K562 (cell line): ENCODE results near the gene MRPL58. TPM values are rescaled to one million over a fixed set of nuclear protein-coding genes. Genes with fewer than 3 reads are reported as not detected.

Source experiments
- ADNP ChIP-seq: fragments of 200-800 bp; sonication (Bioruptor generic); IDR thresholded peaks from 2 replicates; pipeline ENCODE4 v1.6.1; 2016; ENCODE audit warnings: missing genetic modification characterization, missing compliant biosample characterization
- BCL6 ChIP-seq: fragments of 250-450 bp; sonication (Bioruptor Pico); IDR thresholded peaks from 2 replicates; pipeline ENCODE4 v1.4.0; 2020
- CBFA2T3 ChIP-seq: fragments of 450-650 bp; IDR thresholded peaks from 2 replicates; pipeline ENCODE4 v1.6.1; 2017
- CBX8 ChIP-seq: fragments of 200-600 bp; sonication (generic); IDR thresholded peaks from 2 replicates; pipeline ENCODE4 v1.6.1; 2012; ENCODE audit warnings: borderline replicate concordance, mixed run types, low read depth, mild to moderate bottlenecking, moderate library complexity, mixed read lengths, low read length, control low read depth, inconsistent platforms; ENCODE audit not compliant: poor library complexity, severe bottlenecking; ENCODE audit errors: extremely low read depth
- ELF1 ChIP-seq: fragments of 200-800 bp; sonication (Bioruptor generic); IDR thresholded peaks from 2 replicates; pipeline ENCODE4 v1.6.1; 2016; ENCODE audit warnings: missing genetic modification characterization, missing compliant biosample characterization
- EP300 ChIP-seq: IDR thresholded peaks from 2 replicates; pipeline ENCODE4 v1.6.1; 2012; ENCODE audit warnings: low read length, improper control_type of control experiment
- ETS2 ChIP-seq: IDR thresholded peaks from 2 replicates; pipeline ENCODE4 v1.6.1; 2016; ENCODE audit warnings: borderline replicate concordance, missing genetic modification characterization, mild to moderate bottlenecking, moderate library complexity, missing compliant biosample characterization; ENCODE audit not compliant: poor library complexity, severe bottlenecking
- ETV6 ChIP-seq, 3 experiments: fragments of 150-350 bp in 1 of 3; sonication (generic) in 1 of 3; formaldehyde crosslinking in 1 of 3; IDR thresholded peaks; 2 replicates each; pipeline versions ENCODE4 v1.6.1 to v1.8.0; 2014 to 2022; ENCODE audit warnings: borderline replicate concordance in 2 of 3, low read depth in 2 of 3, antibody characterized with exemption in 1 of 3, low read length in 1 of 3, mild to moderate bottlenecking in 1 of 3, missing genetic modification reagents in 1 of 3
- GABPA ChIP-seq: fragments of 200-800 bp; sonication (Bioruptor generic); conservative IDR thresholded peaks from 2 replicates; pipeline ENCODE4 v1.6.1; 2016; ENCODE audit warnings: low read depth, missing genetic modification characterization, missing compliant biosample characterization
- GATA2 ChIP-seq: sonication (generic); formaldehyde crosslinking; IDR thresholded peaks from 2 replicates; pipeline ENCODE4 v1.4.0; 2020; ENCODE audit warnings: mild to moderate bottlenecking, missing genetic modification reagents
- POLR2AphosphoS2 ChIP-seq: IDR thresholded peaks from 2 replicates; pipeline ENCODE4 v1.6.1; 2012; ENCODE audit warnings: low read length, improper control_type of control experiment
- POLR2H ChIP-seq: IDR thresholded peaks from 2 replicates; pipeline ENCODE4 v1.6.1; 2016; ENCODE audit warnings: missing genetic modification characterization, low read depth, mild to moderate bottlenecking, control low read depth, missing compliant biosample characterization, moderate library complexity
- PPARD ChIP-seq: fragments of 250-450 bp; sonication (Bioruptor Pico); IDR thresholded peaks from 2 replicates; pipeline ENCODE4 v1.8.0; 2022; ENCODE audit warnings: inconsistent platforms, mild to moderate bottlenecking, moderate library complexity
- RCOR1 ChIP-seq, 2 experiments: IDR thresholded peaks; 2 replicates each; pipeline ENCODE4 v1.6.1; 2012; ENCODE audit warnings: low read depth in 2 of 2, low read length in 2 of 2, borderline replicate concordance in 1 of 2, improper control_type of control experiment in 1 of 2
- SMAD4 ChIP-seq: fragments of 250-450 bp; sonication (Bioruptor Pico); conservative IDR thresholded peaks from 2 replicates; pipeline ENCODE4 v1.8.0; 2021; ENCODE audit warnings: inconsistent platforms, mild to moderate bottlenecking, moderate library complexity
- SRSF3 ChIP-seq: fragments of 200-400 bp; formaldehyde crosslinking; IDR thresholded peaks from 2 replicates; pipeline ENCODE4 v1.6.1; 2016; ENCODE audit warnings: mild to moderate bottlenecking, low read length, moderate library complexity; ENCODE audit not compliant: insufficient read depth
- TRIM28 ChIP-seq: fragments of 450-650 bp; IDR thresholded peaks from 2 replicates; pipeline ENCODE4 v1.6.1; 2017
- polyA plus RNA-seq, 8 experiments: library from polyadenylated mRNA; depleted of rRNA in 4 of 8; stranded (reverse) in 5 of 8; unstranded in 3 of 8; fragments of >200 nt; fragmentation: Nextera tagmentation in 2 of 8; fragmentation: Illumina TruSeq in 1 of 8; extraction: Ambion mirVana in 2 of 8; extraction: Trizol in 1 of 8; gene quantifications; 2 replicates each; pipeline versions ENCODE4 v1.2.1 to v1.2.3, GENCODE V29; 2011 to 2014; ENCODE audit warnings: inconsistent platforms in 1 of 8, missing spikeins in 1 of 8
- total RNA-seq, 7 experiments: library from RNA; depleted of rRNA in 6 of 7; stranded (reverse); fragments of >200 nt in 6 of 7; fragmentation: Illumina TruSeq in 2 of 7; extraction: Trizol in 2 of 7; gene quantifications; 2 replicates each; pipeline versions ENCODE4 v1.2.1 to v1.2.3, GENCODE V29; 2011 to 2021; ENCODE audit warnings: low replicate concordance in 1 of 7
- TF ChIP-seq, protein P1 (sequence below): fragments of 200-800 bp; sonication (Bioruptor generic); IDR thresholded peaks from 2 replicates; pipeline ENCODE4 v1.6.1; 2017; ENCODE audit warnings: missing genetic modification characterization, missing compliant biosample characterization
- TF ChIP-seq, protein P2 (sequence below): fragments of 250-450 bp; sonication (Bioruptor Pico); IDR thresholded peaks from 2 replicates; pipeline ENCODE4 v1.5.0; 2020; ENCODE audit warnings: mild to moderate bottlenecking
- TF ChIP-seq, protein P3 (sequence below): sonication (generic); formaldehyde crosslinking; IDR thresholded peaks from 2 replicates; pipeline ENCODE4 v1.4.0; 2020; ENCODE audit warnings: mild to moderate bottlenecking, missing genetic modification reagents
- TF ChIP-seq, protein P4 (sequence below): sonication (generic); formaldehyde crosslinking; IDR thresholded peaks from 2 replicates; pipeline ENCODE4 v1.8.1; 2023; ENCODE audit warnings: mild to moderate bottlenecking, missing genetic modification reagents

Gene MRPL58
- total and polyA plus RNA-seq, 9 of the 15 experiments (the other 6 are each of a cell fraction or from before 2014, with no cell fraction given): 30.8 to 107 (median 72.4) TPM

DNA sequence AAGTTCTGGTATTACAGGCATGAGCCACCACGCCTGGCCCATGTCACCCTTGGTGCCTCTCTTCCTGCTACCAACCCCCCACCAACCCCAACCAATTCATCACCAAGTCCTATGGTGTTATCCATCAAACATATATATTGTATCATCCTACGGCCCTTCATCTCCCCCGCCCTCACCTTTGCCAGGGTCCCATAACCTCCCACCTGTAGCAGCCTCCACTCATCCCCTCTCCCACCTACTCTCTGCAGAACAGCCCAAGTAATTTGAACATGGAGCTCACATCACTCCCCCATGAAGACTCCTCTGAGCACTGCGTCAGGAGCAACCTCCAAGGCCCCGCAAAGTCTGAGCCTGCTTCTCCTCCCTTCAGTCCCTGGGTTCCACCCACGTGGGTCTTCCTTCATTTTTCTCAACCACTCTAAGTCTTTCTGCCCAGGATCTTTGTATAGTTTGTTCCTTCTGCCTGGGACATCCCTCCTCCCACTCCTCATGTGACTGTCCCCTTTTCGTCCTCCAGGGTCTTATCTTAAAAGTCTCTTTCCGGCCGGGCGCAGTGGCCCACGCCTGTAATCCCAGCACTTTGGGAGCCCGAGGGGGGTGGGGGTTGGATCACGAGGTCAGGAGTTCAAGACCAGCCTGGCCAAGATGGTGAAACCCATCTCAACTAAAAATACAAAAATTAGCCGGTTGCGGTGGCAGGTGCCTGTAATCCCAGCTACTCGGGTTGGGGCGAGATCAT is 32.9 kb upstream of the MRPL58 start (continued):
- TF ChIP-seq ETS2 (tag) (no peak), ETV6 (IDR thresholded peaks at IDR 0.05; ENCODE audit: borderline replicate concordance in 1 of 2, low read depth in 2 of 2, low read length in 1 of 2) (no peak), ETV6 (CRISPR knock-in tag; IDR thresholded peaks at IDR 0.05; ENCODE audit: borderline replicate concordance) (no peak), BCL6 (CRISPR knock-in tag) (no peak), EP300 (peak; percentile 57), CBX8 (no peak), GATA2 (CRISPR knock-in tag) (peak; percentile 29; the same call in 1 of the 2 replicates), PPARD (CRISPR knock-in tag) (no peak), SMAD4 (CRISPR knock-in tag) (peak; percentile 71), POLR2AphosphoS2 (no peak), TRIM28 (no peak), CBFA2T3 (peak; percentile 58), POLR2H (tag) (no peak), ELF1 (no peak), RCOR1 (IDR thresholded peaks at IDR 0.05; ENCODE audit: borderline replicate concordance in 1 of 2, low read depth in 2 of 2, low read length in 2 of 2) (peak in 1 of 2 experiments; percentile 91; a peak in 2 of 4 replicates), SRSF3 (no peak), GABPA (tag) (no peak; the same call in 1 of the 2 replicates), ADNP (peak; percentile 94)
- TF ChIP-seq, protein P1, sequence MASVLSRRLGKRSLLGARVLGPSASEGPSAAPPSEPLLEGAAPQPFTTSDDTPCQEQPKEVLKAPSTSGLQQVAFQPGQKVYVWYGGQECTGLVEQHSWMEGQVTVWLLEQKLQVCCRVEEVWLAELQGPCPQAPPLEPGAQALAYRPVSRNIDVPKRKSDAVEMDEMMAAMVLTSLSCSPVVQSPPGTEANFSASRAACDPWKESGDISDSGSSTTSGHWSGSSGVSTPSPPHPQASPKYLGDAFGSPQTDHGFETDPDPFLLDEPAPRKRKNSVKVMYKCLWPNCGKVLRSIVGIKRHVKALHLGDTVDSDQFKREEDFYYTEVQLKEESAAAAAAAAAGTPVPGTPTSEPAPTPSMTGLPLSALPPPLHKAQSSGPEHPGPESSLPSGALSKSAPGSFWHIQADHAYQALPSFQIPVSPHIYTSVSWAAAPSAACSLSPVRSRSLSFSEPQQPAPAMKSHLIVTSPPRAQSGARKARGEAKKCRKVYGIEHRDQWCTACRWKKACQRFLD (CRISPR knock-in tag): no peak
- TF ChIP-seq, protein P2, sequence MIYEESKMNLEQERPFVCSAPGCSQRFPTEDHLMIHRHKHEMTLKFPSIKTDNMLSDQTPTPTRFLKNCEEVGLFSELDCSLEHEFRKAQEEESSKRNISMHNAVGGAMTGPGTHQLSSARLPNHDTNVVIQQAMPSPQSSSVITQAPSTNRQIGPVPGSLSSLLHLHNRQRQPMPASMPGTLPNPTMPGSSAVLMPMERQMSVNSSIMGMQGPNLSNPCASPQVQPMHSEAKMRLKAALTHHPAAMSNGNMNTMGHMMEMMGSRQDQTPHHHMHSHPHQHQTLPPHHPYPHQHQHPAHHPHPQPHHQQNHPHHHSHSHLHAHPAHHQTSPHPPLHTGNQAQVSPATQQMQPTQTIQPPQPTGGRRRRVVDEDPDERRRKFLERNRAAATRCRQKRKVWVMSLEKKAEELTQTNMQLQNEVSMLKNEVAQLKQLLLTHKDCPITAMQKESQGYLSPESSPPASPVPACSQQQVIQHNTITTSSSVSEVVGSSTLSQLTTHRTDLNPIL (CRISPR knock-in tag): no peak
- TF ChIP-seq, protein P3, sequence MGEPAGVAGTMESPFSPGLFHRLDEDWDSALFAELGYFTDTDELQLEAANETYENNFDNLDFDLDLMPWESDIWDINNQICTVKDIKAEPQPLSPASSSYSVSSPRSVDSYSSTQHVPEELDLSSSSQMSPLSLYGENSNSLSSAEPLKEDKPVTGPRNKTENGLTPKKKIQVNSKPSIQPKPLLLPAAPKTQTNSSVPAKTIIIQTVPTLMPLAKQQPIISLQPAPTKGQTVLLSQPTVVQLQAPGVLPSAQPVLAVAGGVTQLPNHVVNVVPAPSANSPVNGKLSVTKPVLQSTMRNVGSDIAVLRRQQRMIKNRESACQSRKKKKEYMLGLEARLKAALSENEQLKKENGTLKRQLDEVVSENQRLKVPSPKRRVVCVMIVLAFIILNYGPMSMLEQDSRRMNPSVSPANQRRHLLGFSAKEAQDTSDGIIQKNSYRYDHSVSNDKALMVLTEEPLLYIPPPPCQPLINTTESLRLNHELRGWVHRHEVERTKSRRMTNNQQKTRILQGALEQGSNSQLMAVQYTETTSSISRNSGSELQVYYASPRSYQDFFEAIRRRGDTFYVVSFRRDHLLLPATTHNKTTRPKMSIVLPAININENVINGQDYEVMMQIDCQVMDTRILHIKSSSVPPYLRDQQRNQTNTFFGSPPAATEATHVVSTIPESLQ (CRISPR knock-in tag): no peak
- TF ChIP-seq, protein P4, sequence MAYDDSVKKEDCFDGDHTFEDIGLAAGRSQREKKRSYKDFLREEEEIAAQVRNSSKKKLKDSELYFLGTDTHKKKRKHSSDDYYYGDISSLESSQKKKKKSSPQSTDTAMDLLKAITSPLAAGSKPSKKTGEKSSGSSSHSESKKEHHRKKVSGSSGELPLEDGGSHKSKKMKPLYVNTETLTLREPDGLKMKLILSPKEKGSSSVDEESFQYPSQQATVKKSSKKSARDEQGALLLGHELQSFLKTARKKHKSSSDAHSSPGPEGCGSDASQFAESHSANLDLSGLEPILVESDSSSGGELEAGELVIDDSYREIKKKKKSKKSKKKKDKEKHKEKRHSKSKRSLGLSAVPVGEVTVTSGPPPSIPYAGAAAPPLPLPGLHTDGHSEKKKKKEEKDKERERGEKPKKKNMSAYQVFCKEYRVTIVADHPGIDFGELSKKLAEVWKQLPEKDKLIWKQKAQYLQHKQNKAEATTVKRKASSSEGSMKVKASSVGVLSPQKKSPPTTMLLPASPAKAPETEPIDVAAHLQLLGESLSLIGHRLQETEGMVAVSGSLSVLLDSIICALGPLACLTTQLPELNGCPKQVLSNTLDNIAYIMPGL: no peak
